GM21576 (cell line): Measurements from ENCODE around the gene SMIM24.

ENCODE experiments used
- ATAC-seq: cut with Tn5 transposase; IDR thresholded peaks from one replicate; pipeline ENCODE4 v1.9.1; 2021; ENCODE audit warnings: mild to moderate bottlenecking, moderate library complexity; ENCODE audit not compliant: unreplicated experiment

SMIM24 gene

GRCh38 chr19:3476830-3477229 lies 3.5 kb downstream of the SMIM24 start:
- ATAC-seq, result no peak

GRCh38 chr19:3475449-3475848 lies 4.9 kb downstream of the SMIM24 start:
- ATAC-seq, result no peak

- ATAC-seq, result no peak
Measured at GRCh38 chr19:3474614-3475013, 5.7 kb downstream of the SMIM24 start.

- no peak for ATAC-seq
Measured at GRCh38 chr19:3474010-3474409, 6.3 kb downstream of the SMIM24 start.

GRCh38 chr19:3471954-3472655 lies 8.2 kb downstream of the SMIM24 start:
- ATAC-seq, result no peak

GRCh38 chr19:3470500-3471128 lies 9.7 kb downstream of the SMIM24 start:
- no peak for ATAC-seq

GRCh38 chr19:3469638-3470499 lies 10.5 kb downstream of the SMIM24 start:
- ATAC-seq, result no peak

GRCh38 chr19:3468211-3468610 lies 12.1 kb downstream of the SMIM24 start:
- ATAC-seq, result no peak

- no peak for ATAC-seq
Measured at GRCh38 chr19:3467437-3468198, 12.7 kb downstream of the SMIM24 start.

- no peak for ATAC-seq
Measured at GRCh38 chr19:3466635-3467034, 13.7 kb downstream of the SMIM24 start.

- no peak for ATAC-seq
Measured at GRCh38 chr19:3465552-3465951, 14.8 kb downstream of the SMIM24 start.

GRCh38 chr19:3464587-3465235 lies 15.6 kb downstream of the SMIM24 start:
- no peak for ATAC-seq

GRCh38 chr19:3463714-3464586 lies 16.4 kb downstream of the SMIM24 start:
- ATAC-seq, result no peak

- no peak for ATAC-seq
Measured at GRCh38 chr19:3462991-3463713, 17.2 kb downstream of the SMIM24 start.

GRCh38 chr19:3459965-3460582 lies 20.3 kb downstream of the SMIM24 start:
- no peak for ATAC-seq

GRCh38 chr19:3459089-3459881 lies 21.0 kb downstream of the SMIM24 start:
- no peak for ATAC-seq

- no peak for ATAC-seq
Measured at GRCh38 chr19:3458229-3459088, 21.9 kb downstream of the SMIM24 start.
